ENCODE results near the gene ARHGAP21. TPM values are rescaled to one million over a fixed set of nuclear protein-coding genes. Genes with fewer than 3 reads are reported as not detected.
A peak's percentile ranks its signal among the peaks of the same experiment; 100 is the strongest.

The ARHGAP21 gene
- total RNA-seq, 1 experiment from 2014 or later = 115 TPM

GRCh38 chr10:24554036-24554435, 169.7 kb downstream of the ARHGAP21 start:
- no peaks in the 10 kb centered on the region for H3K9me2 ChIP-seq (ENCODE audit: insufficient read depth)
- CTCF ChIA-PET = interaction anchor here (0.6 kb wide), 1 partner anchor 803 kb away, joined by 8 read pairs; no protein-coding TSS in a partner anchor
- H3K9me3 ChIP-seq (ENCODE audit: insufficient read depth, low read depth) = no peaks in the 10 kb centered on the region
- H3K27ac ChIP-seq = no peak overlapping the region
- no peak overlapping the region for H3K4me2 ChIP-seq
- H3K4me3 ChIP-seq = no peak overlapping the region
- no peaks in the 10 kb centered on the region for H3K79me2 ChIP-seq (ENCODE audit: low read depth)
- TF ChIP-seq CTCF (conservative IDR thresholded peaks at IDR 0.05) (no peak), EZH2 (IDR thresholded peaks at IDR 0.05; ENCODE audit: low read depth) (no peak)
- no peak for DNase-seq
- no peaks in the 10 kb centered on the region for H3K4me1 ChIP-seq (replicated peaks; ENCODE audit: insufficient read depth)
- no peaks in the 10 kb centered on the region for H4K20me1 ChIP-seq (ENCODE audit: insufficient read depth)
- no peaks in the 10 kb centered on the region for H3F3A ChIP-seq (ENCODE audit: insufficient read depth, low read depth)
- no peaks in the 10 kb centered on the region for H3K36me3 ChIP-seq (ENCODE audit: low read depth)
- intact Hi-C loops (cut with micrococcal nuclease; ENCODE audit: unreplicated experiment) = loop anchor here (10.0 kb wide), 1 partner anchor 671 kb away; no protein-coding TSS in a partner anchor
- no TSS peak for BruUV-seq (replicated peaks)
- H2AFZ ChIP-seq = no peak overlapping the region
- H3K27me3 ChIP-seq (ENCODE audit: insufficient read depth, low read depth) = no peaks in the 10 kb centered on the region
- POLR2A ChIA-PET (ENCODE audit: unreplicated experiment) = no interaction called here

GRCh38 chr10:24553051-24553612, 170.6 kb downstream of the ARHGAP21 start:
- Histone ChIP-seq H3K36me3 (ENCODE audit: low read depth) (no peaks in the 10 kb centered on the region), H3F3A (ENCODE audit: insufficient read depth, low read depth) (no peaks in the 10 kb centered on the region), H3K79me2 (ENCODE audit: low read depth) (no peaks in the 10 kb centered on the region), H3K9me3 (ENCODE audit: insufficient read depth, low read depth) (no peaks in the 10 kb centered on the region), H2AFZ (no peak overlapping the region), H3K27ac (no peak overlapping the region), H3K9me2 (ENCODE audit: insufficient read depth) (no peaks in the 10 kb centered on the region), H3K27me3 (ENCODE audit: insufficient read depth, low read depth) (no peaks in the 10 kb centered on the region), H3K4me3 (no peak overlapping the region), H3K4me2 (no peak overlapping the region), H4K20me1 (ENCODE audit: insufficient read depth) (no peaks in the 10 kb centered on the region), H3K4me1 (replicated peaks; ENCODE audit: insufficient read depth) (no peaks in the 10 kb centered on the region)
- intact Hi-C loops (cut with micrococcal nuclease; ENCODE audit: unreplicated experiment) = loop anchor here (10.0 kb wide), 1 partner anchor 672 kb away; no protein-coding TSS in a partner anchor
- ChIA-PET CTCF (no interaction called here), POLR2A (ENCODE audit: unreplicated experiment) (no interaction called here)
- TF ChIP-seq EZH2 (IDR thresholded peaks at IDR 0.05; ENCODE audit: low read depth) (no peak), CTCF (conservative IDR thresholded peaks at IDR 0.05) (no peak)
- BruUV-seq (replicated peaks) = no TSS peak
- DNase-seq = no peak

- intact Hi-C loops (cut with micrococcal nuclease; ENCODE audit: unreplicated experiment) = loop anchor here (10.0 kb wide), 1 partner anchor 672 kb away; no protein-coding TSS in a partner anchor
- CTCF ChIA-PET = no interaction called here
- no peak overlapping the region for H2AFZ ChIP-seq
Measured at GRCh38 chr10:24552346-24553016, 171.2 kb downstream of the ARHGAP21 start.

More at GRCh38 chr10:24552346-24553016, 171.2 kb downstream of the ARHGAP21 start:
- H4K20me1 ChIP-seq (ENCODE audit: insufficient read depth) = no peaks in the 10 kb centered on the region
- peak; percentile 38 for TF ChIP-seq CTCF (conservative IDR thresholded peaks at IDR 0.05)
- no peak for TF ChIP-seq EZH2 (IDR thresholded peaks at IDR 0.05; ENCODE audit: low read depth)
- no peaks in the 10 kb centered on the region for H3K9me3 ChIP-seq (ENCODE audit: insufficient read depth, low read depth)
- no peaks in the 10 kb centered on the region for H3F3A ChIP-seq (ENCODE audit: insufficient read depth, low read depth)
- H3K27me3 ChIP-seq (ENCODE audit: insufficient read depth, low read depth) = no peaks in the 10 kb centered on the region
- H3K4me3 ChIP-seq = no peak overlapping the region
- no TSS peak for BruUV-seq (replicated peaks)
- POLR2A ChIA-PET (ENCODE audit: unreplicated experiment) = interaction anchor here (0.6 kb wide), 1 partner anchor 425 kb away, joined by 3 read pairs; no protein-coding TSS in a partner anchor
- H3K4me1 ChIP-seq (replicated peaks; ENCODE audit: insufficient read depth) = no peaks in the 10 kb centered on the region
- H3K36me3 ChIP-seq (ENCODE audit: low read depth) = no peaks in the 10 kb centered on the region
- H3K4me2 ChIP-seq = no peak overlapping the region
- no peak overlapping the region for H3K27ac ChIP-seq
- no peaks in the 10 kb centered on the region for H3K79me2 ChIP-seq (ENCODE audit: low read depth)
- peak in 1 of 2 experiments; percentile 40 for DNase-seq
- no peaks in the 10 kb centered on the region for H3K9me2 ChIP-seq (ENCODE audit: insufficient read depth)
